Tibial artery (tissue), 4 donors: ENCODE results near the gene EP300.
A peak's percentile ranks its signal among the peaks of the same experiment; 100 is the strongest.
"Not testable (repeated sequence)": the region's sequence is repeated elsewhere in the genome, so short reads cannot be mapped to it uniquely, and the experiment has no call there.

Experiments
- DNase-seq, 2 donors: peaks; one replicate each; pipeline ENCODE4 v3.0.0-alpha.2; 2019
- H3K27ac ChIP-seq, 2 donors: fragments of 200-600 bp; sonication (generic) in 1 of 2; 1 replicate in 1 of 2; 2 replicates in 1 of 2; pipeline ENCODE4 v1.5.1; 2018 to 2019; ENCODE audit warnings: mild to moderate bottlenecking in 1 of 2
- H3K27me3 ChIP-seq, 2 donors: fragments of 200-600 bp; sonication (generic) in 1 of 2; one replicate each; pipeline versions ENCODE4 v1.5.1 to v1.6.0; 2016 to 2019
- H3K36me3 ChIP-seq, 3 donors: fragments of 200-600 bp; sonication (generic) in 2 of 3; one replicate each; pipeline ENCODE4 v1.5.1; 2016 to 2019; ENCODE audit warnings: mild to moderate bottlenecking in 2 of 3
- H3K4me1 ChIP-seq, 4 donors: fragments of 200-600 bp; sonication (generic) in 2 of 4; 1 replicate in 3 of 4; 2 replicates in 1 of 4; pipeline ENCODE4 v1.5.1; 2016 to 2019
- H3K4me3 ChIP-seq, 2 donors: fragments of 200-600 bp; sonication (generic) in 1 of 2; 1 replicate in 1 of 2; 2 replicates in 1 of 2; pipeline ENCODE4 v1.5.1; 2018 to 2019; ENCODE audit warnings: mild to moderate bottlenecking in 2 of 2
- H3K9me3 ChIP-seq, 3 donors: fragments of 200-600 bp; sonication (generic) in 1 of 3; one replicate each; pipeline ENCODE4 v1.5.1; 2016 to 2019
- intact Hi-C: fragments of 100-400 bp; cut with DNase I; formaldehyde crosslinking; loops from one replicate; pipeline ENCODE4 v1.15.0; 2023; ENCODE audit warnings: low total_unique reads
- TF ChIP-seq, protein P1 (sequence below), 2 experiments: fragments of 200-600 bp in 1 of 2; fragments of 450-650 bp in 1 of 2; IDR thresholded peaks; one replicate each; pipeline ENCODE4 v1.5.1; 2017 to 2019; ENCODE audit warnings: antibody characterized with exemption in 2 of 2, mild to moderate bottlenecking in 1 of 2, moderate library complexity in 1 of 2

The EP300 gene

DNA sequence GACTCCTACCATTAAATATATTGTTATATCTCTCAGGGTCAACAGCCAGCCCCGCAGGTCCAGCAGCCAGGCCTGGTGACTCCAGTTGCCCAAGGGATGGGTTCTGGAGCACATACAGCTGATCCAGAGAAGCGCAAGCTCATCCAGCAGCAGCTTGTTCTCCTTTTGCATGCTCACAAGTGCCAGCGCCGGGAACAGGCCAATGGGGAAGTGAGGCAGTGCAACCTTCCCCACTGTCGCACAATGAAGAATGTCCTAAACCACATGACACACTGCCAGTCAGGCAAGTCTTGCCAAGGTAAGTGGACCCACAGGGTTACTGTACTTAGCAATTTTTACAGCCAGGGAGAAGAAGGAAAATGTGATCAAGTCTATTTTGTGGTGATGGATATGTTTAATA, 35.1 kb downstream of the EP300 start:
- Histone ChIP-seq H3K36me3 (peaks cover 67 to 74% (median 68%) of the 10 kb centered on the region in 3 donors), H3K4me3 (no peak overlapping the region), H3K27me3 (no peaks in the 10 kb centered on the region), H3K9me3 (no peaks in the 10 kb centered on the region), H3K27ac (no peak overlapping the region), H3K4me1 (no peaks in the 10 kb centered on the region)
- TF ChIP-seq, protein P1, sequence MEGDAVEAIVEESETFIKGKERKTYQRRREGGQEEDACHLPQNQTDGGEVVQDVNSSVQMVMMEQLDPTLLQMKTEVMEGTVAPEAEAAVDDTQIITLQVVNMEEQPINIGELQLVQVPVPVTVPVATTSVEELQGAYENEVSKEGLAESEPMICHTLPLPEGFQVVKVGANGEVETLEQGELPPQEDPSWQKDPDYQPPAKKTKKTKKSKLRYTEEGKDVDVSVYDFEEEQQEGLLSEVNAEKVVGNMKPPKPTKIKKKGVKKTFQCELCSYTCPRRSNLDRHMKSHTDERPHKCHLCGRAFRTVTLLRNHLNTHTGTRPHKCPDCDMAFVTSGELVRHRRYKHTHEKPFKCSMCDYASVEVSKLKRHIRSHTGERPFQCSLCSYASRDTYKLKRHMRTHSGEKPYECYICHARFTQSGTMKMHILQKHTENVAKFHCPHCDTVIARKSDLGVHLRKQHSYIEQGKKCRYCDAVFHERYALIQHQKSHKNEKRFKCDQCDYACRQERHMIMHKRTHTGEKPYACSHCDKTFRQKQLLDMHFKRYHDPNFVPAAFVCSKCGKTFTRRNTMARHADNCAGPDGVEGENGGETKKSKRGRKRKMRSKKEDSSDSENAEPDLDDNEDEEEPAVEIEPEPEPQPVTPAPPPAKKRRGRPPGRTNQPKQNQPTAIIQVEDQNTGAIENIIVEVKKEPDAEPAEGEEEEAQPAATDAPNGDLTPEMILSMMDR (IDR thresholded peaks at IDR 0.05) = no peak
- peak in 1 of 2 donors; percentile 24 for DNase-seq
- intact Hi-C loops = no loop called here

DNA sequence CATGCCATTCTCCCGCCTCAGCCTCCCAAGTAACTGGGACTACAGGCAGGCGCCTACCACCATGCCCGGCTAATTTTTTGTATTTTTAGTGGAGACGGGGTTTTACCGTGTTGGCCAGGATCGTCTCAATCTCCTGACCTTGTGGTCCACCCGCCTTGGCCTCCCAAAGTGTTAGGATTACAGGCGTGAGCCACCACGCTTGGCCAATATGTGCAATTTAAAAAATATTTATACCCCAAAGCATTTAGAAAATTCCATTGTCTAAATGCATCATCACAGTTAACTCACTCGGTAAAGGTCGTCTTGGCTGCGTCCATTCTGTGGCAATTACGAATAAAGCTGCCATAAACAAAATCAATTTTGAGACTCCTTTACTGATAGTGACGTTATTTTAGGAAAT, 36.2 kb downstream of the EP300 start:
- TF ChIP-seq, protein P1 (IDR thresholded peaks at IDR 0.05) = no peak
- intact Hi-C loops = no loop called here
- DNase-seq = no peak

DNA sequence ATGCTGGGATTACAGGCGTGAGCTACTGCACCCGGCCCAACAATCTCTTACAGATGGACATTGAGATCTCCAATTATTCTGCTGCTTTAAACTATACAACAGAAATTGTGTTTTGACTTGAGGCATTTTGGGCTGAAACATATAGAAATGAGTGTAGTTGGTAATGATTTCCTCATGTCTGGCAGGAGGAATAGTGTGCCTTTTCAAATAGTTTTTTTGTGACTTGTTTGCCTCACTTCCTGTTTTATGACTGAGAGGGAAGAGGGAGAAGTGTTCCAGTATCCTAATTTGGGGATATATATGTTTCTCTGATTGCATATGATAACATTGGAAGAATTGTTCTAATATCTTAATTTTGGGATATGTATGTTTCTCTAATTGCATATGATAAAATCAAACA, 40.2 kb downstream of the EP300 start:
- no peak for DNase-seq
- H3K36me3 ChIP-seq = peaks cover 92 to 96% (median 94%) of the 10 kb centered on the region in 3 donors
- no peaks in the 10 kb centered on the region for H3K9me3 ChIP-seq
- no peaks in the 10 kb centered on the region for H3K4me1 ChIP-seq
- TF ChIP-seq, protein P1 (IDR thresholded peaks at IDR 0.05) = no peak
- no peak overlapping the region for H3K27ac ChIP-seq
- no peak overlapping the region for H3K4me3 ChIP-seq
- H3K27me3 ChIP-seq = no peaks in the 10 kb centered on the region
- intact Hi-C loops = no loop called here

More for the DNA sequence above, 36.2 kb downstream of the EP300 start:
- no peaks in the 10 kb centered on the region for H3K27me3 ChIP-seq
- no peaks in the 10 kb centered on the region for H3K4me1 ChIP-seq
- peaks cover 77 to 85% (median 80%) of the 10 kb centered on the region in 3 donors for H3K36me3 ChIP-seq
- no peak overlapping the region for H3K4me3 ChIP-seq
- H3K9me3 ChIP-seq = no peaks in the 10 kb centered on the region
- no peak overlapping the region for H3K27ac ChIP-seq

DNA sequence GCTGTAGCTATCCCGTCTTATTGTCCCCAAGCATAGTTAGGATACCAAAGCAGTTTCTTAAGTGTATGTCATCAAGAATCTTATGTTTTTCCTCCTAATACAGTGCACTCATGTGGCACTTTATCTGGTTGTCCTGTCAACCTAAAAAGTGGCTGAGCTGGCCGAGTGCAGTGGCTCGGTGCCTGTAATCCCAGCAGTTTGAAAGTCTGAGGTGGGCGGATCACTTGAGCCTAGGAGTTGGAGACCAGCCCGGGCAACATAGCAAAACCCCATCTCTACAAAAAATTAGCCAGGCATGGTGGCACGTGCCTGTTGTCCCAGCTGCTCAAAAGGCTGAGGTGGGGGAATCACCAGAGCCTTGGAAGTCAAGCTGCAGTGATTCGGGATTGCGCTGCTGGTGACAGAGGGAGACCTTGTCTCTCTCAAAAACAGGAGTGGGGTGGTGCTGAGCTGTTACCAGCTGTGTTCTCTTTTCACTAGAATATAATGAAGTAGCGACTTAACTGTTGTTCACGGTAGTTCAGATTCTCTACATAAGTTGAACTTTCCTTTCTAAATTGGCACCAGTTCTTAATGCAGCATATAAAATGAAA, 48.1 kb downstream of the EP300 start:
- Histone ChIP-seq H3K27ac (no peak overlapping the region), H3K4me3 (no peak overlapping the region), H3K36me3 (peaks cover 86 to 98% (median 97%) of the 10 kb centered on the region in 3 donors), H3K9me3 (no peaks in the 10 kb centered on the region), H3K4me1 (no peaks in the 10 kb centered on the region), H3K27me3 (no peaks in the 10 kb centered on the region)
- intact Hi-C loops = no loop called here
- TF ChIP-seq, protein P1 (IDR thresholded peaks at IDR 0.05) = no peak
- DNase-seq = no peak

DNA sequence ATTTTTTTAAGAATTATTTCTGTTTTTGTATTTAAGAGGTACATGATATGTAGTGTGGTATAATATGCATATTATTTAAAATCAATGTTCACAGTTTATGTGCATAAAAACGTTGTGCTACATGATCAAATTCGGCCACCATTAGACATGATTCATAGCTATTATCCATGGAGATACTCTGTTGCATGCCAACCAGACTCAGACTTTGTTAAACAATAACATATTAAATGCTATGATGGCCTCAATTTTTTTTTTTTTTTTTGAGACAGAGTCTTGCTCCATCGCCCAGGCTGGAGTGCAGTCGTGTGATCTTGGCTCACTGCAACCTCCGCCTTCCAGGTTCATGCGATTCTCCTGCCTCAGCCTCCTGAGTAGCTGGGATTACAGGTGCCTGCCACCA, 53.5 kb downstream of the EP300 start:
- DNase-seq, H3K4me1 ChIP-seq, intact Hi-C loops, H3K4me3 ChIP-seq, H3K9me3 ChIP-seq, H3K27me3 ChIP-seq, H3K27ac ChIP-seq: not testable (repeated sequence)
- peaks cover 77 to 100% (median 100%) of the 10 kb centered on the region in 3 donors for H3K36me3 ChIP-seq

DNA sequence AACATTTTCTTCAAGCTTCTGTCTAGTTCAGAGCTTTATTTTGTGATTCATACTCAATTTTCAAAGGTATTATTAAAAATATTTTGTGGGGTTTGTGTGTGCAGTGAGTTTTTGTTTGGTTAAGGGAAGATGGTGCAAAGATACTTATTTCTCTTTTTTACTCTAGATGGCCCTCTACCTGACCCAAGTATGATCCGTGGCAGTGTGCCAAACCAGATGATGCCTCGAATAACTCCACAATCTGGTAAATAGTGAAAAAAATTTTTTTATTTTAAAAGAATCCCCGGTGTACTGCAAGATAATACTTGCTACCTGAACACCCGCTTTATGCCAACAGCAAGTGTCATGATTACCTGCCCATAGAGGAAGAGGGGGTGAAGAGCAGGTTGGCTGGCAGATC, 54.2 kb downstream of the EP300 start:
- H3K27ac ChIP-seq = no peak overlapping the region
- no peaks in the 10 kb centered on the region for H3K4me1 ChIP-seq
- no peak overlapping the region for H3K4me3 ChIP-seq
- no peaks in the 10 kb centered on the region for H3K9me3 ChIP-seq
- no peak for DNase-seq
- TF ChIP-seq, protein P1 (IDR thresholded peaks at IDR 0.05) = no peak
- no peaks in the 10 kb centered on the region for H3K27me3 ChIP-seq
- intact Hi-C loops = no loop called here
- peaks cover 77 to 100% (median 100%) of the 10 kb centered on the region in 3 donors for H3K36me3 ChIP-seq
